GM10266 (cell line): ENCODE measurements around the gene SSH2.

Experiments
- DNase-seq: peaks from one replicate; pipeline ENCODE4 v3.0.0; 2012; ENCODE audit errors: extremely low spot score
- CTCF ChIP-seq: IDR thresholded peaks from 2 replicates; pipeline ENCODE4 v1.5.1; 2012; ENCODE audit warnings: mild to moderate bottlenecking, low read depth; ENCODE audit not compliant: control insufficient read depth, insufficient read depth; ENCODE audit errors: missing control alignments

SSH2 gene

GRCh38 chr17:29615492-29616299, 314.3 kb downstream of the SSH2 start:
- peak; percentile 96 for DNase-seq
- no peak for TF ChIP-seq CTCF

- TF ChIP-seq CTCF: no peak
- no peak for DNase-seq
Measured at GRCh38 chr17:29615048-29615385, 315.0 kb downstream of the SSH2 start.

- no peak for DNase-seq
- TF ChIP-seq CTCF: no peak
Measured at GRCh38 chr17:29614349-29615047, 315.5 kb downstream of the SSH2 start.

- TF ChIP-seq CTCF: no peak
- DNase-seq: no peak
Measured at GRCh38 chr17:29613856-29614255, 316.2 kb downstream of the SSH2 start.

- peak; percentile 91 for DNase-seq
- TF ChIP-seq CTCF: peak; percentile 95
Measured at GRCh38 chr17:29613352-29613837, 316.6 kb downstream of the SSH2 start.

GRCh38 chr17:29612404-29613280, 317.4 kb downstream of the SSH2 start:
- DNase-seq: no peak
- peak; percentile 5 for TF ChIP-seq CTCF
